HG02884 (cell line): ENCODE data around the gene SLC12A7.

ENCODE experiments used
- ATAC-seq: cut with Tn5 transposase; IDR thresholded peaks from one replicate; pipeline ENCODE4 v1.9.1; 2021; ENCODE audit warnings: mild to moderate bottlenecking, moderate library complexity; ENCODE audit not compliant: unreplicated experiment

The SLC12A7 gene

GRCh38 chr5:1112596-1113331 is 901 bp upstream of the SLC12A7 start:
- ATAC-seq: no peak

- ATAC-seq: peak; percentile 30
These were observed 579 bp downstream of the SLC12A7 start for GRCh38 chr5:1111241-1111726.

GRCh38 chr5:1110307-1111240 is 1.3 kb downstream of the SLC12A7 start:
- no peak for ATAC-seq

- ATAC-seq: no peak
These were observed 2.1 kb downstream of the SLC12A7 start for GRCh38 chr5:1109542-1110306.

GRCh38 chr5:1108865-1109174 is 3.0 kb downstream of the SLC12A7 start:
- no peak for ATAC-seq

- ATAC-seq: no peak
These were observed 3.6 kb downstream of the SLC12A7 start for GRCh38 chr5:1108023-1108864.

- no peak for ATAC-seq
These were observed 4.5 kb downstream of the SLC12A7 start for GRCh38 chr5:1107167-1108022.

GRCh38 chr5:1106385-1107166 is 5.3 kb downstream of the SLC12A7 start:
- no peak for ATAC-seq

GRCh38 chr5:1105350-1106265 is 6.3 kb downstream of the SLC12A7 start:
- peak; percentile 48 for ATAC-seq

- no peak for ATAC-seq
These were observed 7.4 kb downstream of the SLC12A7 start for GRCh38 chr5:1104327-1105006.

- ATAC-seq: no peak
These were observed 8.1 kb downstream of the SLC12A7 start for GRCh38 chr5:1103505-1104326.

- no peak for ATAC-seq
These were observed 8.8 kb downstream of the SLC12A7 start for GRCh38 chr5:1103093-1103492.

GRCh38 chr5:1101961-1102713 is 9.7 kb downstream of the SLC12A7 start:
- ATAC-seq: no peak

- no peak for ATAC-seq
These were observed 10.9 kb downstream of the SLC12A7 start for GRCh38 chr5:1100664-1101574.
